Small intestine (tissue), 7 donors: Measurements from ENCODE around the gene ZNF488. TPM values are rescaled to one million over a fixed set of nuclear protein-coding genes. Genes with fewer than 3 reads are reported as not detected.

Source experiments
- DNase-seq, 2 donors: peaks; one replicate each; pipeline versions ENCODE4 v3.0.0 to v3.0.0-alpha.2; 2013
- FAIRE-seq: peaks from 2 replicates; lab custom pipeline; 2012; peaks lifted over from hg19 to GRCh38; lab: Jason Lieb, UNC
- H3K27ac ChIP-seq, 3 donors: one replicate each; pipeline ENCODE4 v1.5.1; 2013; ENCODE audit warnings: low read length in 2 of 3, mild to moderate bottlenecking in 2 of 3, control low read depth in 1 of 3, inconsistent platforms in 1 of 3, low read depth in 1 of 3, moderate library complexity in 1 of 3
- H3K27me3 ChIP-seq, 3 donors: one replicate each; pipeline ENCODE4 v1.6.1; 2013; ENCODE audit warnings: low read length in 3 of 3, inconsistent platforms in 1 of 3; ENCODE audit not compliant: control insufficient read depth in 3 of 3, insufficient read depth in 3 of 3
- H3K36me3 ChIP-seq, 3 donors: one replicate each; pipeline ENCODE4 v1.6.1; 2013; ENCODE audit warnings: low read length in 3 of 3, inconsistent platforms in 1 of 3, low read depth in 1 of 3, mild to moderate bottlenecking in 1 of 3, moderate library complexity in 1 of 3; ENCODE audit not compliant: control insufficient read depth in 3 of 3, insufficient read depth in 2 of 3
- H3K4me1 ChIP-seq, 3 donors: one replicate each; pipeline ENCODE4 v1.6.1; 2013; ENCODE audit warnings: low read length in 2 of 3, inconsistent platforms in 1 of 3, low read depth in 1 of 3, mild to moderate bottlenecking in 1 of 3, moderate library complexity in 1 of 3; ENCODE audit not compliant: control insufficient read depth in 3 of 3, insufficient read depth in 2 of 3
- H3K4me3 ChIP-seq, 3 donors: one replicate each; pipeline ENCODE4 v1.5.1; 2013; ENCODE audit warnings: low read length in 3 of 3, control low read depth in 1 of 3, inconsistent platforms in 1 of 3, low read depth in 1 of 3, mild to moderate bottlenecking in 1 of 3, moderate library complexity in 1 of 3
- H3K9me3 ChIP-seq, 2 donors: one replicate each; pipeline ENCODE4 v1.6.1; 2013; ENCODE audit warnings: low read depth in 1 of 2, low read length in 1 of 2; ENCODE audit not compliant: control insufficient read depth in 2 of 2, insufficient read depth in 1 of 2
- WGBS, 3 donors: extraction: QIAGEN DNeasy Blood & Tissue Kit; methylation state at CpG; one replicate each; pipeline ENCODE4 v1.1.7; 2013; 5-methylcytosine and 5-hydroxymethylcytosine counted together
- polyA plus RNA-seq, 4 donors: library from polyadenylated mRNA; stranded (reverse) in 3 of 4; unstranded in 1 of 4; fragments of 200-250 nt in 3 of 4; fragments of 120-200 nt in 1 of 4; gene quantifications; one replicate each; pipeline versions ENCODE4 v1.2.1 to v1.2.3, GENCODE V29; 2013
- donor health status: healthy with polysubstance abuse.
- donor health status: control.
- donor health status: control.
- donor health status: Bipolar disorder and iron deficiency.
- donor health status: healthy.

The ZNF488 gene
- polyA plus RNA-seq, 4 donors = 2.7 to 40.0 (median 12.2) TPM

DNA sequence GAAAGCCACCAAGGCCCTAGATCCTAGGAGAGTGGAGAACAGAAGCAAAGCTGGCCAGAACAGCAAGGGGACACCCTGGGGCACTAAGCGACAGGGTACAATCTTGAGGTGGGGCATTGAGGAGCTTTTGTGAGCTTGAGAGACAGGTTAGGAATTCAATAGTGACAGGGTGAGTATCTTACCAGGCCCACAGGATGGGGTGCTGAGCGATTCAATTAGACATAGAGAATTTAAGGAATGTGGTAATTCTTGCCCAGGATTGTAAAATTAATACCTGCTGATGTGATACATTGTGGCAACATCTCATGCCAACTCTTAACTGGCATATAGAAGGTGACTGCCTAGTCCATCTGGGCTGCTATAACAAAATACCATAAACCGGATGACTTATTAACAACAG, 21.9 kb downstream of the ZNF488 start:
- Histone ChIP-seq H3K4me3 (no peak overlapping the region), H3K36me3 (peaks cover 0 to 4% (median 0%) of the 10 kb centered on the region in 3 donors), H3K27me3 (no peaks in the 10 kb centered on the region), H3K27ac (peak overlapping the region in 1 of 3 donors; percentile 24), H3K9me3 (no peaks in the 10 kb centered on the region), H3K4me1 (peaks cover 0 to 28% (median 6%) of the 10 kb centered on the region in 3 donors)
- FAIRE-seq (no peak), DNase-seq (no peak)
- 74 to 84% (median 83%) methylated on average over 3 of the region's 3 CpGs for WGBS, 3 donors

DNA sequence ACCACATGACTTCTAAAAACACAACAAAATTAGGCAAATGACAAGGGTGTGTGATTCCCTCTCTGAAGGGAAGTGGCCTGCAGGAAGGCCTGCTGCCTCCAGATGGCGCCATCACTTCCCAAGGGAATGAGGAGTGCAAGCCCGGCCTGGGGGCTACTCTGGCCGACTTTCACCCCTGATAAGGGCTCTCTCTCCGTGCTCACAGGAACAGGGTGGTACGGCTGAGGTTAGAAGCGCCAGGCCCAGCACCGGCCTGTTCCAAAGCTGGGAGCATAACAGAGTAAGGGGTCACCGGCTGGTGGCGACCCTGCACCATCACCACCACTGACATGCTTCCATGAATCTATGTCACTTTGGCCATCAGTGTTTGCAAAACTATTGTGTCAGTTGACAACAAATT, 22.8 kb downstream of the ZNF488 start:
- no peaks in the 10 kb centered on the region for H3K27me3 ChIP-seq
- FAIRE-seq (no peak), DNase-seq (peak in 1 of 2 donors; percentile 51)
- H3K4me3 ChIP-seq = no peak overlapping the region
- H3K9me3 ChIP-seq = no peaks in the 10 kb centered on the region
- H3K4me1 ChIP-seq = peaks cover 0 to 28% (median 6%) of the 10 kb centered on the region in 3 donors
- 54 to 59% (median 57%) methylated on average over 9 of the region's 9 CpGs for WGBS, 3 donors
- H3K27ac ChIP-seq = no peak overlapping the region
- peaks cover 0 to 2% (median 0%) of the 10 kb centered on the region in 3 donors for H3K36me3 ChIP-seq

DNA sequence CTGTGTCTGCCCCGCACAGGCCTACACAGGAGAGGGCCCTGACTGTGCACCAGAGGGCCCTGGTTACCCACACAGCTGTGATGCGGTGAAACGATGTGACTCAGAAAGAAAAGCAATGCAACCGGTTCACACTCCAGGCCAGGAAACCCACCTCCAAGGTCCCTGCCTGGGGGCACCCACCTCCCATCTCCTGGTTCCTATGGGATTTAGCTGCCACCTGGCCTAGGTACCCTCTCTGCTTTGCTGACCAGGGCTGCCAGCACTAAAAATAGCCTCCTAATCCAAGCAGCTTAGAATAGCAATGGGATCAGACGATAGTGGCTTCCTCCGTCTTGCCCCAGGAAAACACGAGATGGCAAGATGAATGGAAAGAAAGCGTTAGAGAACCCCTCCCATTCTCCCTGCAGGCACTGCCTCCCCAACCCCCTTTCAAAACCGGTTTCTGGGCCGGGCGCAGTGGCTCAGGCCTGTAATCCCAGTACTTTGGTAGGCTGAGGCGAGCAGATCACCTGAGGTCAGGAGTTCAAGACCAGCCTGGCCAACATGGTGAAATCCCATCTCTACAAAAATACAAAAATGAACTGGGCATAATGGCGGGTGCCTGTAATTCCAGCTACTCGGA, 23.6 kb downstream of the ZNF488 start:
- WGBS, 3 donors = 87 to 91% (median 90%) methylated on average over 14 of the region's 14 CpGs
- H3K27me3 ChIP-seq = no peaks in the 10 kb centered on the region
- H3K4me3 ChIP-seq = no peak overlapping the region
- no peaks in the 10 kb centered on the region for H3K9me3 ChIP-seq
- FAIRE-seq (no peak), DNase-seq (no peak)
- H3K4me1 ChIP-seq = peaks cover 0 to 28% (median 6%) of the 10 kb centered on the region in 3 donors
- H3K27ac ChIP-seq = no peak overlapping the region
- no peaks in the 10 kb centered on the region for H3K36me3 ChIP-seq

GRCh38 chr10:47359626-47360418, 24.3 kb downstream of the ZNF488 start:
- H3K4me3 ChIP-seq = no peak overlapping the region
- no peak for FAIRE-seq
- peaks cover 0 to 24% (median 6%) of the 10 kb centered on the region in 3 donors for H3K4me1 ChIP-seq
- DNase-seq = no peak
- no peaks in the 10 kb centered on the region for H3K36me3 ChIP-seq
- H3K27me3 ChIP-seq = no peaks in the 10 kb centered on the region
- 70 to 89% (median 84%) methylated on average over 4 of the region's 4 CpGs for WGBS, 3 donors
- H3K9me3 ChIP-seq = no peaks in the 10 kb centered on the region
- no peak overlapping the region for H3K27ac ChIP-seq

GRCh38 chr10:47359101-47359500, 25.0 kb downstream of the ZNF488 start:
- H3K9me3 ChIP-seq = no peaks in the 10 kb centered on the region
- DNase-seq (no peak), FAIRE-seq (no peak)
- WGBS, 3 donors = 79 to 93% (median 88%) methylated on average over 2 of the region's 2 CpGs
- no peak overlapping the region for H3K27ac ChIP-seq
- no peaks in the 10 kb centered on the region for H3K27me3 ChIP-seq
- no peak overlapping the region for H3K4me3 ChIP-seq
- H3K36me3 ChIP-seq = no peaks in the 10 kb centered on the region
- H3K4me1 ChIP-seq = peaks cover 0 to 17% (median 3%) of the 10 kb centered on the region in 3 donors

DNA sequence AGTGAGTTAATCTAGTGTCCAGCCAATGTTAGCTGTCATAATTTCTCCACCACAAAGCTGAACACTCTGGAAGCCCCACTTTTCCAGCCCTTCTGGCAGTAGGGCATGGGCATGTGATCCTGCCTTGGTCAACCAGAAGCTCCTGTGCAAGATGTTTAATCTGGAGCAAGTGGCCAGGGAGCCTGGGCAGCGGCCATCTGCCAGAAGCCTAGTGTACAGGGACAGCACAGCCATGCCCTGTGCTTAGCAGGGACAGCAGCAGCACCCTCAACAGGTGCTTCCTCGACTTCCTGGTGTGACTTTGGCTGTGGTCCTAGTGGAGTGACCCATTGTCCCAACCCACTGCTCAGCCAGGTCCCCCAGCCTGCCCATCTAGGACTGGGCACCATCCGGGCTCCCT, 25.6 kb downstream of the ZNF488 start:
- DNase-seq = no peak

GRCh38 chr10:47357911-47358310, 26.2 kb downstream of the ZNF488 start:
- no peak for DNase-seq
- no peak for FAIRE-seq
- H3K4me1 ChIP-seq = peaks cover 0 to 8% (median 2%) of the 10 kb centered on the region in 3 donors
- H3K27ac ChIP-seq = no peak overlapping the region
- H3K4me3 ChIP-seq = no peak overlapping the region
- no peaks in the 10 kb centered on the region for H3K36me3 ChIP-seq
- WGBS, 3 donors = 95 to 97% (median 96%) methylated on average over 3 of the region's 3 CpGs
- H3K27me3 ChIP-seq = no peaks in the 10 kb centered on the region
- H3K9me3 ChIP-seq = no peaks in the 10 kb centered on the region

More for the DNA sequence above, 25.6 kb downstream of the ZNF488 start:
- H3K4me1 ChIP-seq = peaks cover 0 to 13% (median 2%) of the 10 kb centered on the region in 3 donors
- H3K9me3 ChIP-seq = no peaks in the 10 kb centered on the region
- H3K27me3 ChIP-seq = no peaks in the 10 kb centered on the region
- H3K4me3 ChIP-seq = no peak overlapping the region
- H3K27ac ChIP-seq = no peak overlapping the region
- 81 to 82% (median 81%) methylated on average over 3 of the region's 3 CpGs for WGBS, 3 donors
- H3K36me3 ChIP-seq = no peaks in the 10 kb centered on the region
- FAIRE-seq = no peak

GRCh38 chr10:47357131-47357582, 26.9 kb downstream of the ZNF488 start:
- FAIRE-seq (no peak), DNase-seq (no peak)
- H3K9me3 ChIP-seq = no peaks in the 10 kb centered on the region
- peaks cover 0 to 4% (median 2%) of the 10 kb centered on the region in 3 donors for H3K4me1 ChIP-seq
- WGBS, 3 donors = 89 to 94% (median 90%) methylated on average over 12 of the region's 12 CpGs
- H3K4me3 ChIP-seq = no peak overlapping the region
- H3K27ac ChIP-seq = no peak overlapping the region
- H3K27me3 ChIP-seq = no peaks in the 10 kb centered on the region
- H3K36me3 ChIP-seq = no peaks in the 10 kb centered on the region
